Measurements from ENCODE around the gene TBL1XR1.
A peak's percentile ranks its signal among the peaks of the same experiment; 100 is the strongest.

Gene TBL1XR1

GRCh38 chr3:176994891-176995781, 202.1 kb downstream of the TBL1XR1 start:
- DNase-seq, result no peak

- DNase-seq, result no peak
Observed at GRCh38 chr3:176994393-176994792, 202.9 kb downstream of the TBL1XR1 start.

GRCh38 chr3:176992978-176993377, 204.3 kb downstream of the TBL1XR1 start:
- DNase-seq, result no peak

GRCh38 chr3:176992565-176992964, 204.7 kb downstream of the TBL1XR1 start:
- DNase-seq, result no peak

- DNase-seq, result peak; percentile 31
Observed at GRCh38 chr3:176988795-176989194, 208.5 kb downstream of the TBL1XR1 start.

- no peak for DNase-seq
Observed at GRCh38 chr3:176987901-176988650, 209.2 kb downstream of the TBL1XR1 start.

- no peak for DNase-seq
Observed at GRCh38 chr3:176978441-176978840, 218.8 kb downstream of the TBL1XR1 start.

GRCh38 chr3:176977331-176977730, 220.0 kb downstream of the TBL1XR1 start:
- no peak for DNase-seq

- DNase-seq, result no peak
Observed at GRCh38 chr3:176976586-176976985, 220.7 kb downstream of the TBL1XR1 start.

GRCh38 chr3:176974279-176974678, 223.0 kb downstream of the TBL1XR1 start:
- no peak for DNase-seq

- no peak for DNase-seq
Observed at GRCh38 chr3:176971613-176972174, 225.6 kb downstream of the TBL1XR1 start.

- no peak for DNase-seq
Observed at GRCh38 chr3:176970770-176971169, 226.5 kb downstream of the TBL1XR1 start.

GRCh38 chr3:176969506-176969905, 227.8 kb downstream of the TBL1XR1 start:
- no peak for DNase-seq

Measured in NCI-H524 treated with DMSO at 0.1 percent for 48 hours (cell line).